Midbrain (tissue), 1 donor: Measurements from ENCODE around the gene MISP.
A peak's percentile ranks its signal among the peaks of the same experiment; 100 is the strongest.
"Not testable (repeated sequence)": the region's sequence is repeated elsewhere in the genome, so short reads cannot be mapped to it uniquely, and the experiment has no call there.

Experiments used
- DNase-seq: peaks from one replicate; lab custom pipeline; 2025; lab: John Stamatoyannopoulos, UW

Gene MISP

GRCh38 chr19:750640-751423 is at the start of gene MISP:
TSS of gene MISP (plus strand) at chr19:751112. CDS start at chr19:756947, 5,835 bp downstream.
- DNase-seq = no peak

GRCh38 chr19:702847-703246 is 48.1 kb upstream of the MISP start:
- not testable (repeated sequence) for DNase-seq

GRCh38 chr19:703329-703650 is 47.6 kb upstream of the MISP start:
- DNase-seq = no peak

GRCh38 chr19:703651-704446 is 47.1 kb upstream of the MISP start:
- no peak for DNase-seq

GRCh38 chr19:704447-704741 is 46.5 kb upstream of the MISP start:
- no peak for DNase-seq

GRCh38 chr19:708154-709143 is 42.5 kb upstream of the MISP start, which contains the start of gene PALM:
TSS of gene PALM (plus strand) at chr19:708935. CDS start at chr19:709147, 212 bp downstream.
- DNase-seq = peak; percentile 35

GRCh38 chr19:709196-709964 is 41.5 kb upstream of the MISP start:
- DNase-seq = no peak

- peak; percentile 48 for DNase-seq
These were observed 40.8 kb upstream of the MISP start for GRCh38 chr19:709965-710571.

GRCh38 chr19:710767-711166 is 40.1 kb upstream of the MISP start:
- no peak for DNase-seq

- no peak for DNase-seq
These were observed 39.7 kb upstream of the MISP start for GRCh38 chr19:711254-711653.

- DNase-seq = no peak
These were observed 35.6 kb upstream of the MISP start for GRCh38 chr19:715347-715746.

- peak; percentile 22 for DNase-seq
These were observed 32.5 kb upstream of the MISP start for GRCh38 chr19:718251-718951.

- DNase-seq = peak; percentile 65
These were observed 31.9 kb upstream of the MISP start for GRCh38 chr19:718991-719512.

GRCh38 chr19:719636-720344 is 31.1 kb upstream of the MISP start:
- DNase-seq = peak; percentile 59

- peak; percentile 75 for DNase-seq
These were observed 30.4 kb upstream of the MISP start for GRCh38 chr19:720345-721160.

GRCh38 chr19:722553-723101 is 28.3 kb upstream of the MISP start:
- no peak for DNase-seq

- DNase-seq = no peak
These were observed 27.7 kb upstream of the MISP start for GRCh38 chr19:723247-723646.

- no peak for DNase-seq
These were observed 27.2 kb upstream of the MISP start for GRCh38 chr19:723714-724113.
